Measurements from ENCODE around the gene PLA1A. TPM values are rescaled to one million over a fixed set of nuclear protein-coding genes. Genes with fewer than 3 reads are reported as not detected.
"Not testable (repeated sequence)": the region's sequence is repeated elsewhere in the genome, so short reads cannot be mapped to it uniquely, and the experiment has no call there.

The PLA1A gene
- total RNA-seq: under 1 TPM in 1 of 2 experiments, not detected in 1; 0.13 TPM

- POLR2A ChIA-PET: no interaction called here
- CTCF ChIA-PET: interaction anchor here (0.5 kb wide), 1 partner anchor 315 kb away, joined by 3 read pairs; no protein-coding TSS in a partner anchor
Measured at GRCh38 chr3:119597548-119598288, at the start of gene PLA1A. TSS of gene PLA1A (plus strand) at chr3:119597885. CDS start at chr3:119597914, 29 bp downstream.

GRCh38 chr3:119548341-119548740, 49.3 kb upstream of the PLA1A start:
- ChIA-PET POLR2A (no interaction called here), CTCF (no interaction called here)

- POLR2A ChIA-PET: no interaction called here
- CTCF ChIA-PET: no interaction called here
Measured at GRCh38 chr3:119550192-119550910, 47.3 kb upstream of the PLA1A start.

GRCh38 chr3:119551598-119551997, 46.1 kb upstream of the PLA1A start:
- ChIA-PET CTCF (no interaction called here), POLR2A (no interaction called here)

GRCh38 chr3:119552928-119553327, 44.8 kb upstream of the PLA1A start:
- POLR2A ChIA-PET, CTCF ChIA-PET: not testable (repeated sequence)

GRCh38 chr3:119553823-119554415, 43.8 kb upstream of the PLA1A start:
- ChIA-PET POLR2A (no interaction called here), CTCF (interaction anchor here (0.7 kb wide), 1 partner anchor 91 kb away, joined by 3 read pairs; no protein-coding TSS in a partner anchor)

- ChIA-PET CTCF (no interaction called here), POLR2A (interaction anchor here (0.5 kb wide), 1 partner anchor 15 kb away, joined by 3 read pairs; no protein-coding TSS in a partner anchor)
Measured at GRCh38 chr3:119555309-119555735, 42.4 kb upstream of the PLA1A start.

GRCh38 chr3:119555929-119556328, 41.8 kb upstream of the PLA1A start:
- POLR2A ChIA-PET: interaction anchor here (0.5 to 0.7 kb wide), 2 partner anchors 15 to 204 kb away, joined by 3 to 8 read pairs; no protein-coding TSS in a partner anchor

GRCh38 chr3:119557192-119557876, 40.4 kb upstream of the PLA1A start:
- POLR2A ChIA-PET: no interaction called here
- CTCF ChIA-PET: interaction anchor here (1.2 kb wide), 1 partner anchor 19 kb away, joined by 3 read pairs; no protein-coding TSS in a partner anchor

More at GRCh38 chr3:119555929-119556328, 41.8 kb upstream of the PLA1A start:
- CTCF ChIA-PET: no interaction called here

GRCh38 chr3:119557877-119558269, 39.8 kb upstream of the PLA1A start:
- ChIA-PET CTCF (interaction anchor here (1.2 kb wide), 1 partner anchor 18 kb away, joined by 3 read pairs; no protein-coding TSS in a partner anchor), POLR2A (interaction anchor here (1.3 kb wide), 1 partner anchor 59 kb away, joined by 3 read pairs; the partner anchor contains the start of gene TIMMDC1)

- ChIA-PET POLR2A (interaction anchor here (1.1 to 1.3 kb wide), 2 partner anchors 60 to 114 kb away, joined by 3 read pairs; partner anchors contain the start of gene TIMMDC1), CTCF (interaction anchor here (0.7 to 1.2 kb wide), 2 partner anchors 17 to 417 kb away, joined by 3 read pairs; no protein-coding TSS in a partner anchor)
Measured at GRCh38 chr3:119558626-119559317, 38.9 kb upstream of the PLA1A start.

GRCh38 chr3:119559441-119559963, 38.2 kb upstream of the PLA1A start, which contains the start of gene CD80:
TSS of gene CD80 (minus strand) at chr3:119559614. CDS start at chr3:119557728, 1,886 bp downstream.
- CTCF ChIA-PET: interaction anchor here (1.0 to 1.5 kb wide), 2 partner anchors 20 to 96 kb away, joined by 3 to 4 read pairs; partner anchors contain the start of genes ADPRH and TMEM39A
- POLR2A ChIA-PET: interaction anchor here (1.0 to 1.1 kb wide), 2 partner anchors 28 to 114 kb away, joined by 3 read pairs; no protein-coding TSS in a partner anchor

- POLR2A ChIA-PET: interaction anchor here (1.0 to 1.1 kb wide), 2 partner anchors 28 to 113 kb away, joined by 3 read pairs; no protein-coding TSS in a partner anchor
Measured at GRCh38 chr3:119560160-119560559, 37.5 kb upstream of the PLA1A start.

GRCh38 chr3:119562307-119562961, 35.3 kb upstream of the PLA1A start:
- ChIA-PET POLR2A (interaction anchor here (0.7 to 1.1 kb wide), 2 partner anchors 76 to 99 kb away, joined by 3 to 11 read pairs; partner anchors contain the start of gene TMEM39A), CTCF (interaction anchor here (0.7 kb wide), 1 partner anchor 9 kb away, joined by 3 read pairs; no protein-coding TSS in a partner anchor)

More at GRCh38 chr3:119560160-119560559, 37.5 kb upstream of the PLA1A start:
- CTCF ChIA-PET: interaction anchor here (1.0 to 1.5 kb wide), 2 partner anchors 19 to 96 kb away, joined by 3 to 4 read pairs; partner anchors contain the start of genes ADPRH and TMEM39A

GRCh38 chr3:119563334-119563733, 34.4 kb upstream of the PLA1A start:
- CTCF ChIA-PET: not testable (repeated sequence)
- POLR2A ChIA-PET: interaction anchor here (1.1 kb wide), 1 partner anchor 100 kb away, joined by 3 read pairs; the partner anchor contains the start of gene TMEM39A

GRCh38 chr3:119569156-119569555, 28.5 kb upstream of the PLA1A start:
- ChIA-PET CTCF (no interaction called here), POLR2A (no interaction called here)

- ChIA-PET CTCF (interaction anchor here (0.6 kb wide), 1 partner anchor 24 kb away, joined by 3 read pairs; no protein-coding TSS in a partner anchor), POLR2A (no interaction called here)
Measured at GRCh38 chr3:119570229-119570628, 27.5 kb upstream of the PLA1A start.
